Measurements from ENCODE around the gene ODC1. TPM values are rescaled to one million over a fixed set of nuclear protein-coding genes. Genes with fewer than 3 reads are reported as not detected.
A peak's percentile ranks its signal among the peaks of the same experiment; 100 is the strongest.

ODC1 gene
- 100 to 1,000 TPM; 105 to 142 (median 121) TPM for total RNA-seq

GRCh38 chr2:10447895-10448575 lies at the start of gene ODC1:
Gene ODC1, minus strand, starts transcription at chr2:10448327. Its CDS starts 3,295 bp downstream, at chr2:10445032.
- DNase-seq (ENCODE audit: extremely low spot score) = peak; percentile 98
- H3K9me3 ChIP-seq = no peaks in the 10 kb centered on the region
- peak within 1 kb of the TSS; percentile 97 to 98 (median 98) for H3K27ac ChIP-seq (replicated peaks in 1 of 4)
- H3K4me1 ChIP-seq = peaks cover 38 to 69% (median 63%) of the 10 kb centered on the region in 4 donors
- H3K27me3 ChIP-seq = no peaks in the 10 kb centered on the region
- TF ChIP-seq CTCF (IDR thresholded peaks at IDR 0.05) (no peak), EP300 (IDR thresholded peaks at IDR 0.05) (peak; percentile 32), POLR2A (IDR thresholded peaks at IDR 0.05; ENCODE audit: low read depth) (no peak), POLR2AphosphoS5 (IDR thresholded peaks at IDR 0.05) (peak in 1 of 2 donors; percentile 2)
- WGBS = 0% methylated on average over 2 of the region's 99 CpGs
- intact Hi-C loops (cut with DNase I) = loop anchor here (10.0 kb wide), 2 partner anchors 217 to 493 kb away; partner anchors contain the start of gene GRHL1
- peaks cover 12 to 20% (median 17%) of the 10 kb centered on the region in 4 donors for H3K36me3 ChIP-seq
- H3K4me3 ChIP-seq = peak within 1 kb of the TSS; percentile 64 to 88 (median 76)

- no peak overlapping the region for H3K27ac ChIP-seq (replicated peaks in 1 of 4)
- TF ChIP-seq POLR2A (IDR thresholded peaks at IDR 0.05; ENCODE audit: low read depth) (no peak), POLR2AphosphoS5 (IDR thresholded peaks at IDR 0.05) (no peak), EP300 (IDR thresholded peaks at IDR 0.05) (no peak)
- WGBS = 62% methylated on average over 15 of the region's 24 CpGs
- no peaks in the 10 kb centered on the region for H3K9me3 ChIP-seq
- H3K4me3 ChIP-seq = no peak overlapping the region
- intact Hi-C loops (cut with DNase I) = no loop called here
- H3K4me1 ChIP-seq = peaks cover 0 to 10% (median 7%) of the 10 kb centered on the region in 4 donors
- DNase-seq (ENCODE audit: extremely low spot score) = no peak
- H3K36me3 ChIP-seq = no peaks in the 10 kb centered on the region
- H3K27me3 ChIP-seq = peaks cover 0 to 31% (median 0%) of the 10 kb centered on the region in 4 donors
These were observed 49.7 kb upstream of the ODC1 start for GRCh38 chr2:10497797-10498251.

- no peak overlapping the region for H3K4me3 ChIP-seq
- H3K36me3 ChIP-seq = no peaks in the 10 kb centered on the region
- DNase-seq (ENCODE audit: extremely low spot score) = no peak
- H3K9me3 ChIP-seq = peaks cover 0 to 9% (median 4%) of the 10 kb centered on the region in 4 donors
- H3K4me1 ChIP-seq = peaks cover 0 to 8% (median 7%) of the 10 kb centered on the region in 4 donors
- peaks cover 0 to 34% (median 0%) of the 10 kb centered on the region in 4 donors for H3K27me3 ChIP-seq
- TF ChIP-seq CTCF (IDR thresholded peaks at IDR 0.05) (no peak), POLR2A (IDR thresholded peaks at IDR 0.05; ENCODE audit: low read depth) (no peak), POLR2AphosphoS5 (IDR thresholded peaks at IDR 0.05) (no peak), EP300 (IDR thresholded peaks at IDR 0.05) (no peak)
- intact Hi-C loops (cut with DNase I) = no loop called here
- H3K27ac ChIP-seq (replicated peaks in 1 of 4) = no peak overlapping the region
- WGBS = 85% methylated on average over 7 of the region's 7 CpGs
These were observed 47.8 kb upstream of the ODC1 start for GRCh38 chr2:10495988-10496313.

- no peaks in the 10 kb centered on the region for H3K36me3 ChIP-seq
- DNase-seq (ENCODE audit: extremely low spot score) = no peak
- intact Hi-C loops (cut with DNase I) = no loop called here
- peaks cover 0 to 39% (median 0%) of the 10 kb centered on the region in 4 donors for H3K27me3 ChIP-seq
- H3K4me1 ChIP-seq = peaks cover 0 to 8% (median 6%) of the 10 kb centered on the region in 4 donors
- WGBS = 81% methylated on average over 24 of the region's 24 CpGs
- no peak overlapping the region for H3K4me3 ChIP-seq
- TF ChIP-seq POLR2AphosphoS5 (IDR thresholded peaks at IDR 0.05) (no peak), POLR2A (IDR thresholded peaks at IDR 0.05; ENCODE audit: low read depth) (no peak), EP300 (IDR thresholded peaks at IDR 0.05) (no peak), CTCF (IDR thresholded peaks at IDR 0.05) (no peak)
- peaks cover 0 to 9% (median 4%) of the 10 kb centered on the region in 4 donors for H3K9me3 ChIP-seq
- no peak overlapping the region for H3K27ac ChIP-seq (replicated peaks in 1 of 4)
These were observed 47.3 kb upstream of the ODC1 start for GRCh38 chr2:10495311-10495987.

All from esophagus muscularis mucosa (tissue), 4 donors.